IPS DF 4.7 (cell line): ENCODE data around the gene RB1.

Source experiments
- DNase-seq: peaks from one replicate; pipeline ENCODE4 v3.0.0-alpha.2; 2013; ENCODE audit warnings: low spot score; ENCODE audit errors: extremely low read depth

RB1 gene

DNA sequence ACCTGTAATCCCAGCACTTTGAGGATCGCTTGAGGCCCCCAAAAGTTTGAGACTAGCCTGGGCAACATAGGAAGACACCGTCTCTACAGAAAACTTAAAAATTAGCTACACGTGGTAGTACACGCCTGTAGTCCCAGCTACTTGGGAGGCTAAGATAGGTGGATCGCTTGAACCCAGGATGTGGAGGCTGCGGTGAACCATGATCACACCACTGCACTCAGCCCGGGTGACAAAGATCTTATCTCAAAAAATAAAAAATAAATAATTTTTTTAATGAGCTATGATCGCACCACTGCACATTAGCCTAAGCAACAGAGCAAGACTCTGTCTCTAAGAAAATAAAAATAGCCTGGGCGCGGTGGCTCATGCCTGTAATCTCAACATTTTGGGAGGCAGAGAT lies 222.7 kb downstream of the RB1 start:
- no peak for DNase-seq

DNA sequence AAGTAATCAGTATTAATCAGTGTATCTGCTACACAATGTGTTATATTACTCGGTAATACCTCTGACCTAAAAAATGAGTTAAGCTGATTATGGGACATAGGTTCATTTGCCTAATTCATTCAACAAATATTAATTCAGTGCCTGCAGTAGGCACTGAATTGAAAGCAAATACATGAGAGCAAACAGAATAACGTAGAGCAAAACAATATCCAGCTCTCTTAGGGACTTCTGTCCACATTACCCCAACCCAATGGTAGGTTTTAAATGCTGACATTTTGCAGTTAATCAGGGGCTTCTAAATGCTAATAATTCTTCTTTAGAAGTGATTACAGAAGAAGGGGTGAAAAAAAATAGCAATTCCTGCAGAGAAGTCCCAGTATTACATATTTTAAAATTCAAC lies 224.4 kb downstream of the RB1 start:
- DNase-seq, result no peak

DNA sequence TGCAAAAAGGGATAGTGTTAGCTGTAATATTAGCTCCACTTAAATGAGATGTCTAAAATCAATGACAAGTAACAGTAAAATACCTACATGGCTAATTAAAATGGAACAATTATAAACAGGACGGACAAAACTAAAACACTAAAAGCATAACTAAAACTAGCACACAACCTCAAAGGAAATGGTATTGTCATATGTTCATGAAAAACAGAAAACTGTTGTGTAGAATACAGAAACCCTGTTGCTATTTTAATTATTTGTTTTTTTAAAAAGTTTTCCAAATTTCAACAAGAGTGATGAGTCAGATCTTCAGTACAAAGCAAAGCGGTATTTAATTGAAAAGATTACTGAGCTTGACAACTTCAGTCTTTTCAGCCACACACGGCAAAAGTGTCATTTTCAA lies 225.2 kb downstream of the RB1 start:
- DNase-seq, result no peak

DNA sequence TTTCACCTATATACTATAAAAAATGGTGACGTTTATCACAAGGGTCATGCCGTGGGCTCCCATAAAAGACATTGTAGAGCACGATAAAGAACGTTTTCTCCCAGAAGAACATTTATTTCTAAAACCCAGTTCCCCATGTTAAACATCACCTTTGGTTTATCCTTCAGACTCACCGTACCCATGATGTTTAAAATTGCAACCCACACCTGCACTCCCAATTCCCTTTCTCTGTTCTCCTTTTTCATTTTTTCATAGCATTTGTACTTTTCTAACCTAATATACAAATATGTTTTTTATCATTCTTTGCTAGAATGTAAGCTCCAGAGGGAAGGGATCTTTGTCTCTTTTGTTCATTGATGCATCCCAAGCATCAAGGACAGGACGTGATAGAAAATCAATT lies 227.3 kb downstream of the RB1 start:
- no peak for DNase-seq
